ENCODE results near the gene MAPRE3. TPM values are rescaled to one million over a fixed set of nuclear protein-coding genes. Genes with fewer than 3 reads are reported as not detected.

Gene MAPRE3
- total and polyA plus RNA-seq, 9 of the 15 experiments (the other 6 are each of a cell fraction or from before 2014, with no cell fraction given): 0.70 to 43.2 (median 12.6) TPM

GRCh38 chr2:27023740-27024139 is 53.3 kb downstream of the MAPRE3 start:
- no peaks in the 10 kb centered on the region for H3K9me1 ChIP-seq (ENCODE audit: control insufficient read depth, insufficient read depth, low read length)
- 89% methylated on average over 7 of the region's 7 CpGs for WGBS (ENCODE audit: insufficient coverage, low coverage, missing lambda C conversion rate)
- no peak overlapping the region for H3K4me3 ChIP-seq
- 0 out of 2 replicates have a peak, but pooled peaks cover 7% of the 10 kb centered on the region for H4K20me1 ChIP-seq (replicated peaks; ENCODE audit: control insufficient read depth, insufficient read depth, low read length)
- CTCF ChIA-PET (ENCODE audit: low intra/inter-chr PET ratio): no interaction called here
- no peaks in the 10 kb centered on the region for H3K27me3 ChIP-seq (ENCODE audit: control insufficient read depth in 2 of 2, insufficient read depth in 2 of 2, low read length in 2 of 2)
- no peak overlapping the region for H3K27ac ChIP-seq (ENCODE audit: extremely low read depth, low read depth, low read length)
- 0 out of 4 replicates have a peak overlapping the region, but pooled peaks of 1 of the 2 experiments have one; percentile 4 for H3K9ac ChIP-seq (ENCODE audit: insufficient read depth in 1 of 2, low read depth in 2 of 2, low read length in 2 of 2)
- TF ChIP-seq ZNF75A (CRISPR knock-in tag; IDR thresholded peaks at IDR 0.05) (no peak), RBM15 (IDR thresholded peaks at IDR 0.05; ENCODE audit: insufficient read depth, low read length) (no peak), POLR2G (IDR thresholded peaks at IDR 0.05; ENCODE audit: low read depth, low read length) (peak; percentile 30; the same call in 1 of the 2 replicates)
- TF ChIP-seq, protein P1, sequence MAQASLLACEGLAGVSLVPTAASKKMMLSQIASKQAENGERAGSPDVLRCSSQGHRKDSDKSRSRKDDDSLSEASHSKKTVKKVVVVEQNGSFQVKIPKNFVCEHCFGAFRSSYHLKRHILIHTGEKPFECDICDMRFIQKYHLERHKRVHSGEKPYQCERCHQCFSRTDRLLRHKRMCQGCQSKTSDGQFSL (CRISPR knock-in tag; IDR thresholded peaks at IDR 0.05): no peak
- TF ChIP-seq, protein P1 (tag; IDR thresholded peaks at IDR 0.05): no peak
- ATAC-seq (no peak), FAIRE-seq (no peak), DNase-seq (ENCODE audit: extremely low read depth in 1 of 4, low spot score in 3 of 4) (no peak)
- in situ Hi-C loops (cut with MboI) (loop anchor here (5.0 kb wide), 1 partner anchor 181 kb away; no protein-coding TSS in a partner anchor), intact Hi-C loops (cut with micrococcal nuclease) (no loop called here)
- H3K4me1 ChIP-seq (replicated peaks in 1 of 2; ENCODE audit: control insufficient read depth in 2 of 2, insufficient read depth in 2 of 2, low read length in 2 of 2): peaks cover 29 to 54% of the 10 kb centered on the region in 2 experiments
- no peak overlapping the region for H2AFZ ChIP-seq (ENCODE audit: low read depth, low read length)
- POLR2A ChIA-PET: interaction anchor here (0.6 to 1.5 kb wide), 6 partner anchors 10 to 258 kb away, joined by 3 to 5 read pairs (median 4); partner anchors contain the start of gene TRIM54
- no peak overlapping the region for H3K4me2 ChIP-seq (ENCODE audit: insufficient read depth, low read length)
- no TSS peak for BruUV-seq (replicated peaks)
- peaks cover 17% of the 10 kb centered on the region for H3K79me2 ChIP-seq (ENCODE audit: control insufficient read depth, insufficient read depth, low read length)
- H3K9me3 ChIP-seq (replicated peaks; ENCODE audit: control insufficient read depth, insufficient read depth, low read depth, low read length): no peaks in the 10 kb centered on the region
- H3K36me3 ChIP-seq (ENCODE audit: control insufficient read depth, insufficient read depth, low read length): peaks cover 70% of the 10 kb centered on the region

Measured in K562 (cell line).